Keratinocyte (primary cell): ENCODE results near the gene EEF1A2.

Experiments
- EZH2 ChIP-seq: IDR thresholded peaks from one replicate; pipeline ENCODE4 v1.6.1; 2012; ENCODE audit warnings: inconsistent platforms, mild to moderate bottlenecking, low read length, moderate library complexity
- TF ChIP-seq, protein P1 (sequence below), 3 experiments: IDR thresholded peaks in 1 of 3; conservative IDR thresholded peaks in 1 of 3; optimal IDR thresholded peaks in 1 of 3; 2 replicates in 2 of 3; 3 replicates in 1 of 3; pipeline versions ENCODE3 to v1.5.1; 2011; ENCODE audit warnings: low read length in 3 of 3, mild to moderate bottlenecking in 3 of 3, moderate library complexity in 2 of 3, control low read depth in 1 of 3, inconsistent platforms in 1 of 3; ENCODE audit not compliant: insufficient read depth in 2 of 3; ENCODE audit errors: extremely low read depth in 1 of 3

DNA sequence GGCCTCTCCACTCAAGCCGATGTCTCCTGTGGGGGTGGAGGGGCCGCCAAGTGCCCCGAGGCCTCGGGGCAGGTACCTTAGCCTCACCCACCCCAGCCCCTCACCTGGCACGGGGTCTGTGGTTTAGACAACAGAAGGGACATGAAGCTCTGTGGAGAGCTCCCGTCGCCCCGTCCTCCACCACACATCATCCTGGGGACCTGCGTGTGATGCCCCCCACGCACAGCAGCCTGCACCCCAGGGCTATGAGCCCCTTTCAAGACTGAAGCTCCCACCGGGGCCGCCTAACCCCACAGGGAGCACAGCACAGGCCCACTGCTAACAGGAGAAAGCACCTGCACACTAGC lies 34.6 kb downstream of the EEF1A2 start:
- TF ChIP-seq, protein P1, sequence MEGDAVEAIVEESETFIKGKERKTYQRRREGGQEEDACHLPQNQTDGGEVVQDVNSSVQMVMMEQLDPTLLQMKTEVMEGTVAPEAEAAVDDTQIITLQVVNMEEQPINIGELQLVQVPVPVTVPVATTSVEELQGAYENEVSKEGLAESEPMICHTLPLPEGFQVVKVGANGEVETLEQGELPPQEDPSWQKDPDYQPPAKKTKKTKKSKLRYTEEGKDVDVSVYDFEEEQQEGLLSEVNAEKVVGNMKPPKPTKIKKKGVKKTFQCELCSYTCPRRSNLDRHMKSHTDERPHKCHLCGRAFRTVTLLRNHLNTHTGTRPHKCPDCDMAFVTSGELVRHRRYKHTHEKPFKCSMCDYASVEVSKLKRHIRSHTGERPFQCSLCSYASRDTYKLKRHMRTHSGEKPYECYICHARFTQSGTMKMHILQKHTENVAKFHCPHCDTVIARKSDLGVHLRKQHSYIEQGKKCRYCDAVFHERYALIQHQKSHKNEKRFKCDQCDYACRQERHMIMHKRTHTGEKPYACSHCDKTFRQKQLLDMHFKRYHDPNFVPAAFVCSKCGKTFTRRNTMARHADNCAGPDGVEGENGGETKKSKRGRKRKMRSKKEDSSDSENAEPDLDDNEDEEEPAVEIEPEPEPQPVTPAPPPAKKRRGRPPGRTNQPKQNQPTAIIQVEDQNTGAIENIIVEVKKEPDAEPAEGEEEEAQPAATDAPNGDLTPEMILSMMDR (optimal IDR thresholded peaks at IDR 0.05 in 1 of 3, IDR thresholded peaks at IDR 0.05 in 1 of 3, conservative IDR thresholded peaks at IDR 0.05 in 1 of 3; ENCODE audit: extremely low read depth in 1 of 3, insufficient read depth in 2 of 3, low read length in 3 of 3) = no peak
- no peak for TF ChIP-seq EZH2
